WTC11 (cell line): ENCODE data around the gene ENTR1. TPM values are rescaled to one million over a fixed set of nuclear protein-coding genes. Genes with fewer than 3 reads are reported as not detected.

Source experiments
- ATAC-seq: fragments of 200-7000 bp; cut with Tn5 transposase; 2 replicates; pipeline ENCODE4 v1.10.0; 2021; ENCODE audit warnings: mild to moderate bottlenecking, moderate library complexity
- CTCF ChIA-PET: fragments of 300-600 bp; sonication (Branson Sonifier 250); formaldehyde crosslinking; loops from one replicate; lab custom pipeline; 2021; ENCODE audit warnings: antibody characterized with exemption; lab: Charles Lee
- POLR2A ChIA-PET: fragments of 350-600 bp; sonication (Branson Sonifier 250); formaldehyde crosslinking; loops from one replicate; lab custom pipeline; 2021; ENCODE audit warnings: antibody characterized with exemption; lab: Charles Lee
- DNase-seq: peaks from one replicate; pipeline ENCODE4 v3.0.0; 2021; ENCODE audit warnings: low spot score
- H3K27ac Mint-ChIP-seq: 2 replicates; pipeline ENCODE4 v1.8.0; 2021; ENCODE audit warnings: mixed read lengths
- H3K27me3 Mint-ChIP-seq: 2 replicates; pipeline ENCODE4 v1.8.0; 2021; ENCODE audit warnings: low read depth, mild to moderate bottlenecking, moderate library complexity, mixed read lengths
- H3K36me3 Mint-ChIP-seq: 2 replicates; pipeline ENCODE4 v1.8.0; 2021; ENCODE audit warnings: mixed read lengths
- H3K4me1 Mint-ChIP-seq: 2 replicates; pipeline ENCODE4 v1.8.0; 2022; ENCODE audit warnings: mixed read lengths
- H3K4me3 Mint-ChIP-seq: 2 replicates; pipeline ENCODE4 v1.8.0; 2021; ENCODE audit warnings: mild to moderate bottlenecking, moderate library complexity, mixed read lengths
- H3K9me3 Mint-ChIP-seq: 2 replicates; pipeline ENCODE4 v1.8.0; 2021; ENCODE audit warnings: mixed read lengths
- CREM ChIP-seq: sonication (generic); formaldehyde crosslinking; IDR thresholded peaks from 2 replicates; pipeline ENCODE4 v1.8.1; 2022; ENCODE audit warnings: mild to moderate bottlenecking, missing genetic modification reagents, moderate library complexity
- E2F4 ChIP-seq: sonication (generic); formaldehyde crosslinking; IDR thresholded peaks from 2 replicates; pipeline ENCODE4 v1.8.1; 2022; ENCODE audit warnings: low read depth, mild to moderate bottlenecking, moderate library complexity, missing genetic modification reagents, borderline replicate concordance
- ELF4 ChIP-seq: sonication (generic); formaldehyde crosslinking; IDR thresholded peaks from 2 replicates; pipeline ENCODE4 v1.8.1; 2022; ENCODE audit warnings: low read depth, mild to moderate bottlenecking, moderate library complexity, missing genetic modification reagents
- ERG ChIP-seq: fragments of 250-450 bp; sonication (Bioruptor Pico); IDR thresholded peaks from 2 replicates; pipeline ENCODE4 v1.8.0; 2021; ENCODE audit warnings: mild to moderate bottlenecking
- FOXP1 ChIP-seq: sonication (generic); formaldehyde crosslinking; IDR thresholded peaks from 2 replicates; pipeline ENCODE4 v1.8.0; 2022; ENCODE audit warnings: missing genetic modification reagents, mild to moderate bottlenecking, moderate library complexity, borderline replicate concordance
- GRHL2 ChIP-seq: fragments of 250-450 bp; sonication (Bioruptor Pico); IDR thresholded peaks from 2 replicates; pipeline ENCODE4 v1.8.0; 2022; ENCODE audit warnings: mild to moderate bottlenecking, moderate library complexity; ENCODE audit not compliant: insufficient replicate concordance, severe bottlenecking
- IRF2 ChIP-seq: sonication (generic); formaldehyde crosslinking; IDR thresholded peaks from 2 replicates; pipeline ENCODE4 v1.8.0; 2022; ENCODE audit warnings: low read depth, missing genetic modification reagents, borderline replicate concordance
- JAZF1 ChIP-seq: fragments of 250-450 bp; sonication (Bioruptor Pico); IDR thresholded peaks from 2 replicates; pipeline ENCODE4 v1.9.0; 2021; ENCODE audit warnings: moderate library complexity, mild to moderate bottlenecking, inconsistent platforms
- MAX ChIP-seq: sonication (generic); formaldehyde crosslinking; IDR thresholded peaks from 2 replicates; pipeline ENCODE4 v1.8.0; 2022; ENCODE audit warnings: mild to moderate bottlenecking, missing genetic modification reagents
- MYBL2 ChIP-seq: sonication (generic); formaldehyde crosslinking; IDR thresholded peaks from 2 replicates; pipeline ENCODE4 v1.8.1; 2023; ENCODE audit warnings: mild to moderate bottlenecking, moderate library complexity, missing genetic modification reagents
- NFATC4 ChIP-seq: fragments of 250-450 bp; sonication (Bioruptor Pico); IDR thresholded peaks from 2 replicates; pipeline ENCODE4 v1.9.0; 2021; ENCODE audit warnings: mild to moderate bottlenecking
- NR2C2 ChIP-seq: sonication (generic); formaldehyde crosslinking; IDR thresholded peaks from 2 replicates; pipeline ENCODE4 v1.8.0; 2022; ENCODE audit warnings: mild to moderate bottlenecking, missing genetic modification reagents
- NR3C1 ChIP-seq: sonication (generic); formaldehyde crosslinking; conservative IDR thresholded peaks from 2 replicates; pipeline ENCODE4 v1.8.1; 2023; ENCODE audit warnings: low read depth, mild to moderate bottlenecking, missing genetic modification reagents
- PRDM15 ChIP-seq: sonication (generic); formaldehyde crosslinking; IDR thresholded peaks from 2 replicates; pipeline ENCODE4 v1.8.0; 2022; ENCODE audit warnings: missing genetic modification reagents
- ZNF263 ChIP-seq: sonication (generic); formaldehyde crosslinking; IDR thresholded peaks from 2 replicates; pipeline ENCODE4 v1.8.1; 2022; ENCODE audit warnings: low read depth, mild to moderate bottlenecking, moderate library complexity, missing genetic modification reagents
- total RNA-seq: library from RNA; stranded (reverse); gene quantifications from 3 replicates; pipeline ENCODE4 v1.2.3, GENCODE V29; 2021

Gene ENTR1
- total RNA-seq, 1 experiment from 2014 or later, result 140 TPM

- peaks cover under 1% of the 10 kb centered on the region; the same call in 1 of the 2 replicates for H3K4me1 Mint-ChIP-seq
- H3K27me3 Mint-ChIP-seq, result no peaks in the 10 kb centered on the region
- H3K27ac Mint-ChIP-seq, result no peak overlapping the region
- H3K4me3 Mint-ChIP-seq, result no peak overlapping the region
- no peak for ATAC-seq
- H3K36me3 Mint-ChIP-seq, result peaks cover 42% of the 10 kb centered on the region
- DNase-seq, result no peak
- no peaks in the 10 kb centered on the region for H3K9me3 Mint-ChIP-seq
- CTCF ChIA-PET, result no interaction called here
- no peak for TF ChIP-seq ELF4
- no peak for TF ChIP-seq JAZF1 (CRISPR knock-in tag)
- no peak for TF ChIP-seq FOXP1 (CRISPR knock-in tag)
- POLR2A ChIA-PET, result no interaction called here
These were observed 16.9 kb downstream of the ENTR1 start for GRCh38 chr9:136393531-136393930.

- Mint-ChIP-seq H3K36me3 (peaks cover 44% of the 10 kb centered on the region), H3K27ac (no peak overlapping the region), H3K27me3 (no peaks in the 10 kb centered on the region), H3K4me3 (no peak overlapping the region), H3K9me3 (no peaks in the 10 kb centered on the region), H3K4me1 (no peaks in the 10 kb centered on the region)
- ChIA-PET CTCF (no interaction called here), POLR2A (no interaction called here)
- TF ChIP-seq NR2C2 (CRISPR knock-in tag), result no peak
- DNase-seq, result no peak
- no peak for ATAC-seq
These were observed 17.6 kb downstream of the ENTR1 start for GRCh38 chr9:136392538-136393449.

GRCh38 chr9:136391737-136392537 is 18.5 kb downstream of the ENTR1 start:
- no peak for TF ChIP-seq NR3C1 (CRISPR knock-in tag)
- no peak for TF ChIP-seq IRF2 (CRISPR knock-in tag)
- TF ChIP-seq MAX (CRISPR knock-in tag), result no peak
- TF ChIP-seq GRHL2, result no peak
- TF ChIP-seq NFATC4 (CRISPR knock-in tag), result no peak
- TF ChIP-seq ZNF263 (CRISPR knock-in tag), result no peak
- TF ChIP-seq ERG (CRISPR knock-in tag), result no peak
- no peak for TF ChIP-seq PRDM15
- no peak for TF ChIP-seq E2F4 (CRISPR knock-in tag)
- TF ChIP-seq MYBL2 (CRISPR knock-in tag), result no peak
- no peak for TF ChIP-seq FOXP1 (CRISPR knock-in tag)
- no peak for TF ChIP-seq CREM
- CTCF ChIA-PET, result interaction anchor here (1.0 to 1.3 kb wide), 3 partner anchors 9 to 52 kb away, joined by 3 to 4 read pairs (median 3); no protein-coding TSS in a partner anchor

More at GRCh38 chr9:136391737-136392537, 18.5 kb downstream of the ENTR1 start:
- H3K4me3 Mint-ChIP-seq, result no peak overlapping the region
- no peaks in the 10 kb centered on the region for H3K27me3 Mint-ChIP-seq
- H3K36me3 Mint-ChIP-seq, result peaks cover 47% of the 10 kb centered on the region
- ATAC-seq (no peak), DNase-seq (no peak)
- H3K9me3 Mint-ChIP-seq, result no peaks in the 10 kb centered on the region
- H3K4me1 Mint-ChIP-seq, result no peaks in the 10 kb centered on the region
- H3K27ac Mint-ChIP-seq, result no peak overlapping the region
- POLR2A ChIA-PET, result no interaction called here
